Measurements from ENCODE around the gene CNOT6.

DNA sequence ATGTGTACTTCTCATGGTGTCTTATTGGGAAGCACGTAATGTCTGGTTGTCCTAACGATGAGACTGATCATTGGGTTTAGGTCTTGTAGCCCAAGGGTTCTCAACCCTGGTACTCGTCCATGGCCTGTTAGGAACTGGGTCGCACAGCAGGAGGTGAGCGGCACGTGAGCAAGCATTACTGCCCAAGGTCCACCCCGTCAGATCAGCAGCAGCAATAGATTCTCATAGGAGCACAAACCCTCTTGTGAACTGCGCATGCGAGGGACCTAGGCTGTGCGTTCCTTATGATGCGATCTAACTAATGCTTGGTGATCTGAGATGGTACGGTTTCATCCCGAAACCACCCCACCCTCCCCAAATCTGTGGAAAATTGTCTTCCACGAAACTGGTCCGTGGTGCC lies 33.5 kb downstream of the CNOT6 start:
- TF ChIP-seq, protein P1, sequence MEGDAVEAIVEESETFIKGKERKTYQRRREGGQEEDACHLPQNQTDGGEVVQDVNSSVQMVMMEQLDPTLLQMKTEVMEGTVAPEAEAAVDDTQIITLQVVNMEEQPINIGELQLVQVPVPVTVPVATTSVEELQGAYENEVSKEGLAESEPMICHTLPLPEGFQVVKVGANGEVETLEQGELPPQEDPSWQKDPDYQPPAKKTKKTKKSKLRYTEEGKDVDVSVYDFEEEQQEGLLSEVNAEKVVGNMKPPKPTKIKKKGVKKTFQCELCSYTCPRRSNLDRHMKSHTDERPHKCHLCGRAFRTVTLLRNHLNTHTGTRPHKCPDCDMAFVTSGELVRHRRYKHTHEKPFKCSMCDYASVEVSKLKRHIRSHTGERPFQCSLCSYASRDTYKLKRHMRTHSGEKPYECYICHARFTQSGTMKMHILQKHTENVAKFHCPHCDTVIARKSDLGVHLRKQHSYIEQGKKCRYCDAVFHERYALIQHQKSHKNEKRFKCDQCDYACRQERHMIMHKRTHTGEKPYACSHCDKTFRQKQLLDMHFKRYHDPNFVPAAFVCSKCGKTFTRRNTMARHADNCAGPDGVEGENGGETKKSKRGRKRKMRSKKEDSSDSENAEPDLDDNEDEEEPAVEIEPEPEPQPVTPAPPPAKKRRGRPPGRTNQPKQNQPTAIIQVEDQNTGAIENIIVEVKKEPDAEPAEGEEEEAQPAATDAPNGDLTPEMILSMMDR (IDR thresholded peaks at IDR 0.05; ENCODE audit: low read depth, low read length, missing input control): no peak
- TF ChIP-seq, protein P2, sequence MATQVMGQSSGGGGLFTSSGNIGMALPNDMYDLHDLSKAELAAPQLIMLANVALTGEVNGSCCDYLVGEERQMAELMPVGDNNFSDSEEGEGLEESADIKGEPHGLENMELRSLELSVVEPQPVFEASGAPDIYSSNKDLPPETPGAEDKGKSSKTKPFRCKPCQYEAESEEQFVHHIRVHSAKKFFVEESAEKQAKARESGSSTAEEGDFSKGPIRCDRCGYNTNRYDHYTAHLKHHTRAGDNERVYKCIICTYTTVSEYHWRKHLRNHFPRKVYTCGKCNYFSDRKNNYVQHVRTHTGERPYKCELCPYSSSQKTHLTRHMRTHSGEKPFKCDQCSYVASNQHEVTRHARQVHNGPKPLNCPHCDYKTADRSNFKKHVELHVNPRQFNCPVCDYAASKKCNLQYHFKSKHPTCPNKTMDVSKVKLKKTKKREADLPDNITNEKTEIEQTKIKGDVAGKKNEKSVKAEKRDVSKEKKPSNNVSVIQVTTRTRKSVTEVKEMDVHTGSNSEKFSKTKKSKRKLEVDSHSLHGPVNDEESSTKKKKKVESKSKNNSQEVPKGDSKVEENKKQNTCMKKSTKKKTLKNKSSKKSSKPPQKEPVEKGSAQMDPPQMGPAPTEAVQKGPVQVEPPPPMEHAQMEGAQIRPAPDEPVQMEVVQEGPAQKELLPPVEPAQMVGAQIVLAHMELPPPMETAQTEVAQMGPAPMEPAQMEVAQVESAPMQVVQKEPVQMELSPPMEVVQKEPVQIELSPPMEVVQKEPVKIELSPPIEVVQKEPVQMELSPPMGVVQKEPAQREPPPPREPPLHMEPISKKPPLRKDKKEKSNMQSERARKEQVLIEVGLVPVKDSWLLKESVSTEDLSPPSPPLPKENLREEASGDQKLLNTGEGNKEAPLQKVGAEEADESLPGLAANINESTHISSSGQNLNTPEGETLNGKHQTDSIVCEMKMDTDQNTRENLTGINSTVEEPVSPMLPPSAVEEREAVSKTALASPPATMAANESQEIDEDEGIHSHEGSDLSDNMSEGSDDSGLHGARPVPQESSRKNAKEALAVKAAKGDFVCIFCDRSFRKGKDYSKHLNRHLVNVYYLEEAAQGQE (IDR thresholded peaks at IDR 0.05): no peak
- TF ChIP-seq YY1 (IDR thresholded peaks at IDR 0.05) (no peak), JUND (IDR thresholded peaks at IDR 0.05) (no peak), TAF1 (conservative IDR thresholded peaks at IDR 0.05) (no peak), SP1 (IDR thresholded peaks at IDR 0.05) (no peak), EGR1 (IDR thresholded peaks at IDR 0.05; ENCODE audit: low read depth in 2 of 2) (no peak), RXRA (IDR thresholded peaks at IDR 0.05) (no peak), GABPA (IDR thresholded peaks at IDR 0.05 in 1 of 2, conservative IDR thresholded peaks at IDR 0.05 in 1 of 2) (no peak), FOXA1 (IDR thresholded peaks at IDR 0.05) (no peak)
- TF ChIP-seq, protein P3, sequence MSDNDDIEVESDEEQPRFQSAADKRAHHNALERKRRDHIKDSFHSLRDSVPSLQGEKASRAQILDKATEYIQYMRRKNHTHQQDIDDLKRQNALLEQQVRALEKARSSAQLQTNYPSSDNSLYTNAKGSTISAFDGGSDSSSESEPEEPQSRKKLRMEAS (IDR thresholded peaks at IDR 0.05): no peak
- TF ChIP-seq, protein P4, sequence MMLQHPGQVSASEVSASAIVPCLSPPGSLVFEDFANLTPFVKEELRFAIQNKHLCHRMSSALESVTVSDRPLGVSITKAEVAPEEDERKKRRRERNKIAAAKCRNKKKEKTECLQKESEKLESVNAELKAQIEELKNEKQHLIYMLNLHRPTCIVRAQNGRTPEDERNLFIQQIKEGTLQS (IDR thresholded peaks at IDR 0.05): no peak
